Activated T-cell treated with anti-CD3 and anti-CD28 coated beads for 24 hours (primary cell): ENCODE measurements around the gene MAP1LC3B2.
"Not testable (repeated sequence)": the region's sequence is repeated elsewhere in the genome, so short reads cannot be mapped to it uniquely, and the experiment has no call there.

Source experiments
- DNase-seq: peaks from one replicate; pipeline ENCODE4 v3.0.0-alpha.2; 2020; ENCODE audit warnings: low read depth

The MAP1LC3B2 gene

DNA sequence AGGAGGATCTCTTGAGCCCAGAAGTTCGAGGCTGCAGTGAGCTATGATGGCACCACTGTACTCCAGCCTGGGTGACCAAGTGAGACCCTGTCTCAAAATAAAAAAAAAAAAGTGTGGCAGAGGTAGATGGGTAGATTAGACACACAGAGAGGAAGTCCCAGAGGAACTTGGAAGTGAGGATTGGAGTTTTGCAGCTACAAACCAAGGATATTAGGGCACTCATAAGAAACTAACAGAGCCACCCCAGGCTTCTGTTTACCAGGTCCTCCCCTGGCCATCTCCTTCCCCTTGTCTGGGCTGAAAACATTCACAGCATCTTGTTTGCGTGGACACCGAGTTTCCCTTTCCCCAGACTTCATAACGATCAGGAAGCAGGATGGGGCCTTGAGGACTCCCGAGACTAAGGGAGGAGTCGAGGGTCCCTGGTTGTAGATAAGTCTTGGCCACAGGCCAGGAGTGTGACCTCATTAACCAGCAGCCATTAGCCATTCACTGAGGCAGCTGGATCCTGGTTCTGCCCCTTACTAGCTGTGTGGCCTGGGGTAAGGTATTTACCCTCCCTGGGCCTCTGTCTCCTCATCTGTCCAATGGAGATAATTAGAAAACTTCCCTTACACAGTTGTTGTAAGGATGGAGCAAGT is 2.1 kb downstream of the MAP1LC3B2 start:
- DNase-seq = no peak

DNA sequence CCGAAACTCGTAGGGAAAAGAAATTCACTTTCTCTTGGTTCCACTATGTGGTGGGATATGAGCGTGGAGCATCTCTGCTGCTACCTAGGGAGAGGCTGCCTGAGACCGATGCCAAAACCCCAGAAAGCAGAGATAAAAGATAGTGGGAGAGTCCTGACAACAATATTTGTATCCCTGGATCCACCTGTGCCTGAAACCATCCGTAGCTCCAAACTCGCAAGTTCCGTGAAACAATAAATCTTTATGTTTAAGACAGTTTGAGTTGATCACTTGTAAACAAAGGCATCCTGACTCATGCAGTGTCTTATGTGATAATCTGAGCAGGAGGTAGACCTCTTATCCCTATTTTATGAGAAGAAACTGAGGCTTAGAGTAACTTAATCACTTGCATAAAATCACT is 2.9 kb downstream of the MAP1LC3B2 start:
- DNase-seq = no peak

DNA sequence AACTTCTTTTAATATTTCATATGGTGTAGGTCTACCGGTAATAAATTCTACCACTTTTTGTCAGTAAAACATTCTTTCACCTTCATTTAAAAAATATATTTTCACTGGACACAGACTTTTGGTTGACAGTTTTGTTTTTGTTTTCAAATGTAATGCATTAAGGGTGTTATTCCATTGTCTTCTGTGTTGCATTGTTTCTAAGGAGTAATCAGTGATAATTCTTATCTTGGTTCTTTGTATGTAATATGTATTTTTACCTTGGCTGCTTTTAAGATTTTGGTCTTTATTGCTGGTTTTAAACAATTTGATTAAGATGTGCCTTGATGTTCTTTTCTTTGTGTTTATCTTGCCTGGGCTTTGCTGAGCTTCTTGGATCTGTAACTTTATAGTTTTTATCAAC is 4.1 kb downstream of the MAP1LC3B2 start:
- DNase-seq = no peak

DNA sequence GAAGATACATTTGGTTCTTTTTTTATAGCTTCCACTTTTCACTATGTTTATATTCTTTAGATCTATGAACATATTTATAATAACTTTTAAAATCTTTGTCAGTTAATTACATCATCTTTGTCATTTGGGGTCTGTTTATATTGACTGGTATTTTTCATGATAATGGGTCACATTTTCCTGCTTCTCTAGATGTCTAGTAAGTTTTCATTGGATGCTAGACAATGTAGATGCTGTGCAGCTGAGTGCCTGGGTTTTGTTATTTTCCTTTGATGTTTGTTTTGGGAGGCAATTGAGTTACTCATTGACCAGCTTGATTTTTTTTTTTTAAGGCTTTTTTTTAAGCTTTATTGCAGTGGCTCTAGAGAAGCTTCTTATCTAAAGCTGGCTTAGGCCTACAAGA is 4.9 kb downstream of the MAP1LC3B2 start:
- DNase-seq = no peak

DNA sequence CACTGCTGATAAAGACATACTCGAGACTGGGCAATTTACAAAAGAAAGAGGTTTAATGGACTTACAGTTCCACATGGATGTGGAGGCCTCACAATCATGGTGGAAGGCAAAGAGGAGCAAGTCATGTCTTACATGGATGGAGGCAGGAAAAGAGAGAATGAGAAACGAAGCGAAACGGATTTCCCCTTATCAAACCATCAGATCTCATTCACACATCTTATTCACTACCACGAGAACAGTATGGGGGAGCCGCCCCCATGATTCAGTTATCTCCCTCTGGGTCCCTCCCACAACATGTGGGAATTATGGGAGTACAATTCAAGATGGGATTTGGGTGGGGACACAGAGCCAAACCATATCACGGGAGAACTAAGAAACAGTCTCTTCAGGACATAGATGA is 6.0 kb downstream of the MAP1LC3B2 start:
- DNase-seq = not testable (repeated sequence)

DNA sequence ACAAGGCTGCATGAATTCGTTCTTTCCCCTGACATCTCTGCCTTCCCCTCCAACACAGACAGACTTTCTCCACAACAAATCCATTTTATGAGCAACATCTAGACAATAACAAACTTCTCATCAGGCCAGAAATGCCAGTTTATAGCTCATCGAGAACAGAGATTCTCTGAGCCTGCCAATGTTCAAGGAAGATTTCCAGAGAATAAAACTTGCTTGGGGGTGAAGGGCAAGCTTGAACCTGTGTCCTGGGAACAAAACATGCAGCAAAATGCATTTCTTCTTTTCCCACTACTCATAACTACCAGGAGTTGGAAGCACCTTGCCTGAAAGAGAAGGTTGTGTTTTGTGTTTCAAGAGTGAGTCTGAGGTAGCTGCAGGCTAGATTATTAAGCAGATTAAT is 6.8 kb downstream of the MAP1LC3B2 start:
- DNase-seq = no peak

DNA sequence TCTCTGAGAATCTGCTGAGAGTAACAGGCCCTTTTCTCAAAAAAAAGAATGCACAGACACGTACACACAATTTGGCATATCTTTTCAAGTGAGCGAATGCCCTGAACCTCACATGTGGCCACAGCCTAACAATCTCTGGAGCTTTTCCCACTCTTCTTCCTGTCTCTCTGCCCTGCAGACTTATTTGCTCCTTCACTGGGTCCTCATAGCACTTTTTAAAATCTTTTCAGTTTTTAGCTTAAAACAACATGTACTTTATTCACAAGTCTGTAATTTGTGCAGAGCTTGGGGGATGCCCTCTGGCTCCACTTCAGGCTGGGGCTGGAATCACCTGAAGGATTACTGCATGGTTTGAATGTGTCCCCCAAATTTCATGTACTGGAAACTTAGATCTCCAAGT is 9.0 kb downstream of the MAP1LC3B2 start:
- no peak for DNase-seq

DNA sequence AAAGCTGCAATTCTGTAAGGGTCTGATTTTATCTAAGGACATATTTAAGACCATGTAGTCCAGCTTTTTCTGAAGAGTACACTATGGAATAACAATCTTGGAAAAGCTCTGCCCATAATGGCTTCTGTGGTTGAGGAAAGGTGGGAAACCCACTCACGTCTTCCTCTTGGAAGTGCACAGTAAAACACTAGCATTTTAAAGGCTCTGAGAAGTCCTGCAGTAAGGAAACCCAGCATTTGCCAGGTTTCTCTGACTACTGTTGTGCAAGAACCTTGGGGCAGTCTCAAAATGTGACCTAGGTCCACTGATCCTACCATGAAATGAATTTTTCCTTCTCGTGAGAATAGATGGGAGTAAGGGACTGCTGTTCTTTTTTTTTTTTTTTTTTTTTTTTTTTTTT is 11.9 kb downstream of the MAP1LC3B2 start:
- no peak for DNase-seq

DNA sequence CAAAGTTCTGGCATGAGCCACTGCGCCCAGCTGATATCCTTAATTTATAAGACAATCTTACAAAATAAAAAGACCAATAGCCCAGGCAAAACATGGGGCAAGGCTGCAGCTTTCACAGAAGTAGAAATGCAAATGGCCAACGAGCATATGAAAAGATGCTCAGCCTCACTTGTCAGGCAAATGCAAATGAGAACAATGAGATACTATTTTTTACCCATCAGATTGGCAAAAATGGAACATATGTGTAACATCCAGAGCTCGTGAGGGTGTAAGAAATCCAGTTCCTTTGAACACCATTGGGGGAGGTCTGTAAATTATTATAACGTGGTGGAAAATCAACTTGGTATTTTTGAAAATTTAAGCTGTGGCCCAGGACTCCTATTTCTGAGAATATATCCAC is 14.6 kb downstream of the MAP1LC3B2 start:
- DNase-seq = no peak

DNA sequence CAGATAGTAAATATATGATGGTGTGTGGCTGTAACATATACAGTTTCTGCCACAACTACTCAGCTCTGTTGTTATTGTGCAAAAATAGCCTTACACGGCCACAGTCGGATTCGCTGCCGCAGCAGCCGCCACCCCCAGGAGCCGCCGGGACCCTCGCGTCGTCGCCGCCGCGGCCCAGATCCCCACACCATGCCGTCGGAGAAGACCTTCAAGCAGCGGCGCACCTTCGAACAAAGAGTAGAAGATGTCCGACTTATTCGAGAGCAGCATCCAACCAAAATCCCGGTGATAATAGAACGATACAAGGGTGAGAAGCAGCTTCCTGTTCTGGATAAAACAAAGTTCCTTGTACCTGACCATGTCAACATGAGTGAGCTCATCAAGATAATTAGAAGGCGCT is 16.6 kb downstream of the MAP1LC3B2 start:
- DNase-seq = not testable (repeated sequence)

DNA sequence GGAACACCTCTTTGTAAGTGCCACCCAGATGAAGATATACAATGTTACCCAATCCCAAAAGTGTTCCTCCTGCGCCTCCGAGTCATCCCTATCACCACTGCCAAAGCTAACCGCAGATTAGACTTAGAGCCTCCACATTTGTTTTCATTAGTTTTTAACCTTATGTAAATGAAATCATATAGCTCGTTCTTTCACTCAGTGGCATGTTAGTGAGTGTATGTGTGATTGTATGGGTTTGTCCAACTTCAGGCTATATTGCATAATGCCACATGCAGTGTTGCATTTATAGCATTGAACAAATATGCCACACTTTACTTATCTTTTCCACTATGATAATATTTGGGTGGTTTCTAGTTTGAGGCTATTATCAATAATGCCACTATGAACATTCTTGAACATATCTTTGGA is 18.0 kb downstream of the MAP1LC3B2 start:
- DNase-seq = no peak

DNA sequence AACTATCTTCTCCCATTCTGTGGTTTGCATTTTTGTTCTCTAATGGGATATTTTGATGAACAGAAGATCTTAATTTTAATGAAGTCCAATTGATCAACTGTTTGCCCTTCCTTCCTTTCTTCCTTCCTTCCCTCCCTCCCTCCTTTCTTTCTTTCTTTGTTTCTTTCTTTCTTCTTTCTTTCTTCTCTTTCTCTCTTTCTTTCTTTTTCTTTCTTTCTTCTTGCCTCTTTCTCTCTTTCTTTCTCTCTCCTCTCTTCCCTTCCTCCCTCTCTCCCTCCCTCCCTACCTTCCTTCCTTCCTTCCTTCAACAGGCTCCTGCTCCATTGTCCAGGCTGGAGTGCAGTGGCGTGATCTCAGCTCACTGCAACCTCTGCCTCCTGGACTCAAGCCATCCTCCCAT is 18.9 kb downstream of the MAP1LC3B2 start:
- DNase-seq = no peak

DNA sequence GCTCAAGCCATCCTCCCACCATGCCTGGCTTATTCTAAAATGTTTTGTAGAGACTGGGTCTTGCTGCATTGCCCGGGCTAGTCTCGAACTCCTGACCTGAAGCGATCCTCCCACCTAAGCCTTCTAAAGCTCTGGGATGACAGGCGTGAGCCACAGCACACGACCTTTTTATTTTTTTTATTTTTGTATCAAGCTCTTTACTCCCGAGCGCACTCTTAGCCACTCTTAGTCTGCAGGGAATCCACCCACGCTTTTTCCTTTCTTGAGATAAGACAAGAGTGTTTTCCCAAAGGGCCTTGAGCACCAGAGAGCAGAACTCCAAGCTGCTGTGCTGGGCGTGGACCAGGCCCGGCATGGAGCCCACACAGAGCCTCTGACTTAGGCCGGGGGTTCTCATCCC is 23.4 kb downstream of the MAP1LC3B2 start:
- DNase-seq = no peak

DNA sequence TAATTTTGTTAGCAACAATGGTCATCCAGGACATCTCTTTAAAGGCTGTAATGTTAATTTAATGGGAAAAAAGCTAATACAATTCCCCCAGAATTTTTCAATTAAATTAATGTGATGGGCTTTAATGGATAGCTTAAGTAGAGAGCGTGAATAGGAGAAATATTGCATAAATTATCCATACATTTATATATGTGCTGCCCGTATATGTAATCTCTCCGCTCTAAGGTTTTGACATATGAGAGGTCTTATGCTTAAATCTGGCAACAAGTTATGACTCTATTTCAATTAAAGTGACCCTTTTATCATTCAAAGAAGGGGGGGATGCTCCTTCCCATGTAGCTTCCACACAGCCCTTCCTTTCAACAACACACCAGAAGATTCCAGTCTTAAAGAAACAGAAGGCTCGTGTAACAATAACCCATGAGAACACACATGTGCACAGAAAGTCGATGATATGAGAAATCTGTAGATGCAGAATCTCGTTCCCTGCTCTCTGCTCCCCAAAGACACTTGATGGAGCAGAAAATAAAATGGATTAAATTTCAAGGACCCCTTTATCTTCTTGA is 24.0 kb downstream of the MAP1LC3B2 start:
- DNase-seq = no peak

DNA sequence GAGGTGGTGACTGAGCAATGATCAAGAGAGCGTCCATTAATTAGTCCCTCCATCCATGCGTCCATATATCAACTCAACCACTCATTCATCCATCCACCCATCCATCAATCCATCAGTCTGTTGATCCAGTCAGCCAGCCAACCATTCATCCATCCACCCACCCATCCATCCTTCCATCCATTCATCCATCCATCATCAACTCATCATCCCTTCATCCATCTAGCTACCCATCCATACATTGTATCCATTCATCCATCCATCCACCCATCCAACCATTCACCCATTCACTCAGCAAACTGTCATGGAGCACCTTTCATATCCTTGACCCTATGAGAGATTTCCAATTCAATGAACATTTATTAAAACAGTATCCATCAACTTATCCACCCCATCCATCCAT is 28.1 kb downstream of the MAP1LC3B2 start:
- DNase-seq = no peak

DNA sequence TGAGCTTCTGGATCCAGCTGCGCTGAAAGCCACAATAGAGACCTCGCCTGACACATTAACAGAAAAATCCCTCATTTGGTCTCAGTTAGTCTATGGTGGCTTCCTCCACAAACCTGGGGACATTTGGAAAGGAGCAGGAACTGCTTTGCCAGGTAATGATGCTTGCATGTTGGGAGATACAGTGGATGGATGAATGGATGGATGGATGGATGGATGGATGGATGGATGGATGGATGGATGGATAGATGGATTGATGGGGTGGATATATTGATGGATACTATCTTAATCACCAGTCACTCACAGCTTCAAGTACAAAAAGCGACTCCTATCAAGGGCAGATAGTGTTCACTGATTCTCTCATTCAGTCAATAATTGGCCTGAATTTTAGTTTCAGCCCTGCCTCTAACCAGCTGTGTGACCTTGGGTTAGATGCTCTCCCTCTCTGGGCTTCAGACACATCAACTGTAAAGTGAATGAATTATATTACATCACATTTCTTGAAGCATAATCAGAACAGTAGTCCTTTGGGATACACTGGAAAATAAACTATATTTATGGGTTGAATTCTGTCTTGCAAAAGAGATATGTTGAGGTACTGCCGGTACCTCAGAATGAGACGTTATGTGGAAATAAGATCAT is 29.3 kb downstream of the MAP1LC3B2 start:
- DNase-seq = no peak

DNA sequence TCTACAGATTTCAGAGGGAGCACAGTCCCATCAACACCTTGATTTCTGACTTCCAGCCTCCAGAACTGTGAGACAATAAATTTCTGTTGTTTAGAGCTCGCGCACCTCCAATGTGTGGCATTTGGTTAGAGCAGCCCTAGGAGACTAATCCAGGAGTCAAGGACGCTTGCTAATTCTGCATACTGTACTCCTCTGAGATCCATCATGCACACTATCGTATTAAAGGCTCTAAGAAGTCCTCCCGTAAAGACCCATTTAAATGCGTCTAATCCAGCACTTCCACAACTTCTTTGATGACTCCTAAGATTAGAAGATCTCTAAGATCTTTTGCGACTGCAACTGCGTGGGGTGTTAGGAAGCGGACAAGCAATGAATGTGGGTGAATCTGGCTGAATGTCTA is 30.4 kb downstream of the MAP1LC3B2 start:
- no peak for DNase-seq

DNA sequence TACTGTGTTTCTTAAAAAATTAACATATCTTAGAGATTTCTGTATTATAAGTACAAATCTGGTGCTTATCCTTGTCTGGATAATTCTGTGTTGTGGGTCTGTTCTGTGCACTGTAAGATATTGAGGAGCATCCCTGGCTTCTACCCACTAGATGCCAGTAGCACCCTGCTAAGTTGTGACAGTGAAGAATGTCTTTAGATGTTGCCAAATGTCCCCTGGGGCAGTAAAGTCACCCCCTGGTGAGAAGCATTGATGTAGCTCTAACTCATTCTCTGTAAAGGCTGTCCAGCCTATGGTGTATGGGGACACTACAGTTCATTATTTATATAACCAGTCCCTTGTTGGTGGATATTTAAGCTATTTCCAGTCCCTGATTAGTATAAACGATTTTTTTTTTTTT is 31.4 kb downstream of the MAP1LC3B2 start:
- no peak for DNase-seq

DNA sequence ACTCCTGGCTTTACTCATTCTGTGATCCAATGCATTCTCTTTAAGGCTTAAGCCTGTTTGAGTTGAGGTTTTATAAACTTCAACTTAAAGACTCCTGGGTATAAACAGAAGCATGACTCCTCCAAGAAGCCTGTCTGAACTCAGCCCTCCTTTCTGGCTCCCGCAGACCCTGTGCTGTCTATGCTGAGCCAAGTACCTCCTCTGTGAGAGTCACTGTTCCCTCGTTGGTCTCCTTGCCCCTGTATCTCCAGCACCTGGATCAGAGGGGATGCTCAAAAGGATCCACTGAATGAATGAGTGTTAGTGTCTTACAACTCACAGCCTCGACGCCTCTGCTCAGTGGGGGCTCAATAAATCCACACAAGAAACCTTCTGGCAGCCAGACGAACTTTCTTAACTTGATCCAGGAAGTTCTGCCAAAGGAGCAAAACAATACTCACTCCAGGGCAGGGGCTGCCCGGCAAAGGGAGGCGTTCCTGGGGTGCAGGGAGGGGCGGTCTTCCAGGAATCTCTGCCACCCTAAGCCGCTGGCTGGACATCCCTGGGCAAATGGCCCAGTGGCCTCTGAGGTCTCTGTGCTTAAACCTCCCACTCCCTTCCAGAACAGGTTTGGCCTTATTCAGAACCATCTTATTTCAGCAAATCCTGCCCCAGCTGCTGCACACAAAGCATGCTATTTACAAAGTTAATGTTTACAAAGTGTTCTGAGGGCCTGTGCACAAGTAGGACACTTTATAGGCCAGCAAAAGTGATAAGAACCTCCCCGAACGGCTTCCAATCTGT is 32.9 kb downstream of the MAP1LC3B2 start:
- DNase-seq = no peak

DNA sequence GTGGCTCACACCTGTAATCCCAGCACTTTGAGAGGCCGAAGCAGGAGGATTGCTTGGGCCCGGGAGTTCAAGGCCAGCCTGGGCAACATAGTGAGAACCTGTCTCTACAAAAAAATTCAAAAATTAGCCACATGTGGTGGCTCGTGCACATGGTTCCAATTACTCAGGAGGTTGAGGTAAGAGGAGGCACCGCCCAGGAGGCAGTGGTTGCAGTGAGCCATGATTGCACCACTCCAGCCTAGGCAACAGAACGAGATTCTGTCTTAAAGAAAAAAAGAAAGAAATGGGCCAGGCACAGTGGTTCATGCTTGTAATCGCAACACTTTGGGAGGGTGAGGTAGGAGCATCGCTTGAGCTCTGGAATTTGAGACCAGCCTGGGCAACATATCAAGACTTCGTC is 33.5 kb downstream of the MAP1LC3B2 start:
- no peak for DNase-seq

DNA sequence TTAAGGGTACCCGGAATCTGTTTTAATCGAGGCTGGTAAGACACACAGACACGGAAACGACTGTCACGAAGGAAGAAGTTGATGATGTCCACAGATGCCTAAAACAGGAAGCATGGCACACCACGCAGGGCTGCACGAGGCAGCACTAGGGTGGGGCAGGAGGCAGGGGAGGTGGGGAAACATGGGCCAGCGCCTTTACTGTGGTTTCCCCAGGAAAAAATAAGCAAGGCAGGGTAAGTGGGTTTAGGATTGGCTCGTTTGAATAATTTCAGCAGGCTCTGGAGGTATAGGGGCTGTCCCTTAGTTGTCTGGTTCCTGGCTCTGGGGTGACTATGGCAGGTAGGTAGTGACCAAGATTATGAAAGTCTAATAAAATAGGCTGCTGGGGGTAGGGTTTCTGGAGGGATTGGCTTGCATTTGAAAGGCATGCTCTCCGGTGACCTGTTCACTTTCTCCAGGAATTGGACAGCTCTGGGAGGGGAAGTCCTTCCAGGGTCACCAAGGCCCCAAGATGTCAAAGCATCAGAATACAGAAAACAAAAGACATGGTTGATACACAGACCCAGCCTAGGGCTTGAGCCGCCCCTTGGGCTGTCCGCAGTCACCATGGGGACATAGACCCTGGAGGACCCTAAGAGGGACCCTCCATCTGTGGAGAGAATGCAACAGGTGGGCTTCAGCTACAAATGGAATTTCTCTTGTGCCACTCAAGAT is 35.3 kb downstream of the MAP1LC3B2 start:
- peak; percentile 4 for DNase-seq

DNA sequence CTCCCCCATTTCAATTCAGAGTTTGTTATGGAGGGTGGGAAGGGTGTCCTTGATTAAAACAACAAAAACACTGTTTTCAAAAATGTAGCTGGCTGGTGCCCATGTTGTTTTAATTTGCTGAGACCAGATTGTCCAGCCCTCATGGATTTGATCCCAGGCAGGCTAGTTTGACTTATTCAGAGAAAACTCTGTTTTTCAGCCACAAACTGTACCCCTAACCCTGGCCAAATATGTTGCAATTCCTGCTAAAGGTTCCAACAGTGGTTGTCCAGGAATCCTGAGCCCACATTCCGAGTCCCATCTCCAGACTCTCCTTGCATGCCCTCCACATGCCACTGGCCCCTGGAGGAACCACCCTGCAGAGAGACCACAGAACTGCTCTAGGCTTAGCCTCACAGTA is 36.0 kb downstream of the MAP1LC3B2 start:
- no peak for DNase-seq
